GM12872 (cell line): ENCODE data around the gene LRP1-AS.

ENCODE experiments used
- CTCF ChIP-seq: IDR thresholded peaks from 3 replicates; pipeline ENCODE4 v1.5.1; 2011; ENCODE audit warnings: low read depth, mild to moderate bottlenecking, low read length, moderate library complexity; ENCODE audit not compliant: insufficient read depth

The LRP1-AS gene

DNA sequence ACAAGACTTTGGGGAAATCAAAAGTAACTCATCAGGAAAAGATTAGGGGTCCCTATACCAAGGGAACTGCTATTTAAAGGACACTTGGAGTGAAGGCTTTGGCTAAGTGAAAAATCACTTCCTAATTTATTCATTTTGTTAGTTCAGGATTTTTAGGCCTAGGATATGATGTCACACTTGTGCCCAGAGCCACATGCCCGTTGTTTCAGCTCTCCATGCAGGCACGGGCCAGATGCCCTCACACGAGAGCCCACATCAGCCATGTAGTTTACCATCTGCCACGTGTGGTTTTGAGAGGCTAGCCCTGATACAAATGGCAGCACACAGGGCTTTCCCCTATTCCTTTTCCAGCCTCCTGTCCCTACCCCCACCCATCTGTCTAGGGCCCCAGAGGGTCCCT lies 11.9 kb upstream of the LRP1-AS start:
- TF ChIP-seq CTCF, result no peak

- TF ChIP-seq CTCF, result no peak
These were observed 11.2 kb upstream of the LRP1-AS start for GRCh38 chr12:57158665-57159064.

DNA sequence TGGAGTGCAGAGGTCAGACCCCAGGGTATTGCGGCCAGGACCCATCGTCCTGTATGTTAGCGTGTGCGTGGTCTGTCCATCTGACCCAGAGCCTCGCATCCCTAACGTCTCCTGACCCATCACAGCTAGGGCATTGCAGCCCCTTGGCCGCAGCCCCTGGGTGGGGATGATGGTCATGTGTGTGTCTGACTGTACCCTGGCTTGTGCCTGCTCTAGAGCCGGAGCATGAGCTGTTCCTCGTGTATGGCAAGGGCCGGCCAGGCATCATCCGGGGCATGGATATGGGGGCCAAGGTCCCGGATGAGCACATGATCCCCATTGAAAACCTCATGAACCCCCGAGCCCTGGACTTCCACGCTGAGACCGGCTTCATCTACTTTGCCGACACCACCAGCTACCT lies 10.8 kb upstream of the LRP1-AS start:
- TF ChIP-seq CTCF, result no peak

DNA sequence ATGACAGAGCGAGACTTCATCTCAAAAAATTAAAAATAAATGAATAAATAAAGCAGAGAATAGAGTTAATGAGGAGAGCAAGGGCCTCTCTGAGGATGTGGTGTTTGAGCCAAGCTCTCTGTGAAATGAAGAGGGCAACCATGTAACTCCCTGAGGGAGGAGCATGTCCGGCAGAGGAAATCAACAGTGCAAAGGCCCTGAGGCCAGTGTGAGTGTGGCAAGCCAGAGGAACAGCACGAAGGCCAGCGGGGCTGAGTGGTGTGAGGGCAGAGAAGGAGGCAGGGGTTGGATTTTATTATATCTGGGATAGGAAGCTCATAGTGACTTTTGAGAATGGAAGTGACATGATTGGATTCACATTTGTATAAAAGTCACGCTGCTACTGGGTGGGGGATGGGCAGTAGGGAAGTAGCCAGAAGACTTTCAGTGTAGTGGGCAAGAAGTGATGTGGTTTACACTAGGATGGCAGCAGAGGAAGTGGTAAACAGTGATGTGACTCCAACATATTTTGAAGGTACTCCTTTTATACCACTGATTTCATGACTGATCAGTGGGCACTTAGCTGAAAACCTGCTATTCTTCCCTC lies 10.3 kb upstream of the LRP1-AS start:
- TF ChIP-seq CTCF, result no peak

- no peak for TF ChIP-seq CTCF
These were observed 9.4 kb upstream of the LRP1-AS start for GRCh38 chr12:57156701-57157403.

GRCh38 chr12:57154804-57155434 lies 7.5 kb upstream of the LRP1-AS start:
- no peak for TF ChIP-seq CTCF

DNA sequence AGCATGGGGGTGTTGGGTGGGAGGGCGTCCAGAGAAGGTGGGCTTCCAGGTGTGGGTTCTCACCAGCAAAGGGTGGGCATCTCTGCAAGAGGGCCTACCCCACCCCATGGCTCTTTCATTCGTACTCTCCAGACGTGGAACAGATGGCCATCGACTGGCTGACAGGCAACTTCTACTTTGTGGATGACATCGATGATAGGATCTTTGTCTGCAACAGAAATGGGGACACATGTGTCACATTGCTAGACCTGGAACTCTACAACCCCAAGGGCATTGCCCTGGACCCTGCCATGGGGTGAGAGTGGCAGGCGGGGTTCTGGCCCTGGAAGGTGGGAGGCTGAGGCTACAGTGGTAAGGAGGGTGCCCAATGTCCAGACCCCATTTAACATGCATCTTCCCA lies 6.7 kb upstream of the LRP1-AS start:
- TF ChIP-seq CTCF, result no peak
